NT2/D1 (cell line): ENCODE measurements around the gene SLITRK4.

Source experiments
- SUZ12 ChIP-seq: IDR thresholded peaks from 2 replicates; pipeline ENCODE4 v1.6.1; 2011; ENCODE audit not compliant: insufficient read length, insufficient read depth; ENCODE audit errors: extremely low read depth
- YY1 ChIP-seq: IDR thresholded peaks from 2 replicates; pipeline ENCODE4 v1.6.1; 2011; ENCODE audit not compliant: insufficient read length, insufficient read depth

DNA sequence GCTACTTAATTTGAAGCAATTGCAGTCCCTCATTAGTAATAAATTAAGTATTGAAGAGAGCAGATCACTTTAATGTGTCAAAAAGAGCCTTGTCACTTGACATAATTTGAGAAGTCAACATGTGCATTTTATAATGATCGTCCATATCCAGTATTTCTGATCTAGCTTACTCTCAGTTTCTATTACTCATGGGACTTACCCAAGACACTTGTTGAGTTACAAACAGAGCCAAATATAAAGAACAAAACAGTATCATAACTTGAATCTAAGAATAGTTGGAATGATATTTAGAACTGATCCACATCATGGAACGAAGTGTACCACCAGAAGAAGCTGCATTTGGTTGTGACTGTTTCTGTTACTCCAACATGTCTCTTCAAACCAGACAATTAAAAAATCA, 54.7 kb downstream of the SLITRK4 start:
- TF ChIP-seq YY1 = no peak
- TF ChIP-seq SUZ12 = no peak
